HCT116 (cell line): ENCODE measurements around the gene FAM131A. TPM values are rescaled to one million over a fixed set of nuclear protein-coding genes. Genes with fewer than 3 reads are reported as not detected.

Experiments
- ATAC-seq: fragments of 200-7000 bp; cut with Tn5 transposase; 2 replicates; pipeline ENCODE4 v1.9.1; 2020; ENCODE audit warnings: mild to moderate bottlenecking, moderate library complexity
- BruUV-seq: library from RNA; stranded (reverse); fragments of 400-500 nt; replicated peaks from 2 replicates; lab custom pipeline; 2021; lab: Mats Ljungman, UMichigan
- CTCF ChIA-PET: fragments of 300-600 bp; sonication (Branson Sonifier 250); formaldehyde crosslinking; loops from one replicate; lab custom pipeline; 2021; ENCODE audit warnings: antibody characterized with exemption; lab: Charles Lee
- POLR2A ChIA-PET: fragments of 300-600, 350-600 bp; sonication (Branson Sonifier 250); formaldehyde crosslinking; loops from one replicate; lab custom pipeline; 2021; ENCODE audit warnings: antibody characterized with exemption; lab: Charles Lee
- RAD21 ChIA-PET, 2 experiments: fragments of 300-600 bp; sonication (Branson Sonifier 250); formaldehyde crosslinking; loops; one replicate each; lab custom pipeline; 2023; ENCODE audit warnings: low total read pairs in 2 of 2; ENCODE audit not compliant: uncharacterized antibody in 2 of 2, unreplicated experiment in 2 of 2, low non-redundant PET in 1 of 2; lab: Charles Lee
- DNase-seq: peaks from one replicate; pipeline ENCODE4 v3.0.0-alpha.2; 2010; ENCODE audit warnings: low read depth, low spot score
- H2AFZ ChIP-seq: fragments of 200-600 bp; shearing (Covaris generic), sonication (generic); 2 replicates; pipeline ENCODE4 v1.6.1; 2017; ENCODE audit warnings: low read depth, mixed run types, mixed read lengths, antibody characterized with exemption, low read length; ENCODE audit not compliant: poor library complexity, severe bottlenecking
- H3K27ac ChIP-seq: 2 replicates; pipeline ENCODE4 v1.5.1; 2012; ENCODE audit warnings: low read depth, low read length
- H3K27me3 ChIP-seq: fragments of 200-600 bp; sonication (generic); 2 replicates; pipeline ENCODE4 v1.6.1; 2016; ENCODE audit warnings: mixed run types, low read length, mixed read lengths; ENCODE audit not compliant: insufficient read depth
- H3K36me3 ChIP-seq, 2 experiments: fragments of 200-500 bp in 1 of 2; fragments of 200-600 bp in 1 of 2; sonication (Bioruptor generic) in 1 of 2; sonication (generic) in 1 of 2; 2 replicates each; pipeline versions ENCODE4 v1.5.1 to v1.6.1; 2014 to 2016; ENCODE audit warnings: low read length in 2 of 2, inconsistent platforms in 1 of 2, mixed read lengths in 1 of 2, mixed run types in 1 of 2; ENCODE audit not compliant: insufficient read depth in 2 of 2, control insufficient read depth in 1 of 2
- H3K4me1 ChIP-seq, 2 experiments: fragments of 200-600 bp in 1 of 2; sonication (generic) in 1 of 2; 2 replicates each; pipeline versions ENCODE4 v1.5.1 to v1.6.1; 2012 to 2017; ENCODE audit warnings: low read length in 2 of 2, inconsistent platforms in 1 of 2, mild to moderate bottlenecking in 1 of 2, mixed read lengths in 1 of 2, mixed run types in 1 of 2, moderate library complexity in 1 of 2; ENCODE audit not compliant: insufficient read depth in 2 of 2, control insufficient read depth in 1 of 2
- H3K4me2 ChIP-seq: fragments of 200-600 bp; sonication (generic); 2 replicates; pipeline ENCODE4 v1.6.1; 2017; ENCODE audit warnings: mixed run types, low read length, mixed read lengths
- H3K4me3 ChIP-seq, 2 experiments: fragments of 200-600 bp in 1 of 2; sonication (generic) in 1 of 2; replicated peaks in 1 of 2; 2 replicates each; pipeline ENCODE4 v1.5.1; 2011 to 2016; ENCODE audit warnings: low read length in 2 of 2, control low read depth in 1 of 2, low read depth in 1 of 2, mild to moderate bottlenecking in 1 of 2, mixed read lengths in 1 of 2, mixed run types in 1 of 2
- H3K79me2 ChIP-seq: fragments of 200-600 bp; sonication (generic); 2 replicates; pipeline ENCODE4 v1.6.1; 2017; ENCODE audit warnings: mild to moderate bottlenecking, mixed run types, low read length, moderate library complexity, mixed read lengths; ENCODE audit not compliant: insufficient read depth
- H3K9ac ChIP-seq: fragments of 200-600 bp; sonication (generic); 2 replicates; pipeline ENCODE4 v1.6.1; 2016; ENCODE audit warnings: low read length, mixed read lengths
- H3K9me2 ChIP-seq: fragments of 200-600 bp; sonication (generic), shearing (Covaris generic); 2 replicates; pipeline ENCODE4 v1.6.1; 2017; ENCODE audit warnings: mixed run types, mild to moderate bottlenecking, moderate library complexity; ENCODE audit not compliant: insufficient read depth
- H3K9me3 ChIP-seq, 2 experiments: fragments of 200-500 bp in 1 of 2; fragments of 200-600 bp in 1 of 2; sonication (Bioruptor generic) in 1 of 2; sonication (generic) in 1 of 2; 2 replicates each; pipeline ENCODE4 v1.6.1; 2014 to 2017; ENCODE audit warnings: low read length in 2 of 2, mixed read lengths in 2 of 2, inconsistent platforms in 1 of 2, low read depth in 1 of 2, mild to moderate bottlenecking in 1 of 2, mixed run types in 1 of 2, moderate library complexity in 1 of 2; ENCODE audit not compliant: control insufficient read depth in 1 of 2, insufficient read depth in 1 of 2
- H4K20me1 ChIP-seq: fragments of 200-600 bp; sonication (generic), shearing (Covaris generic); 2 replicates; pipeline ENCODE4 v1.6.1; 2017; ENCODE audit warnings: mixed run types, mild to moderate bottlenecking, moderate library complexity; ENCODE audit not compliant: insufficient read depth
- ATF3 ChIP-seq: IDR thresholded peaks from 2 replicates; pipeline ENCODE4 v1.6.1; 2012
- CEBPB ChIP-seq: IDR thresholded peaks from 2 replicates; pipeline ENCODE4 v1.6.1; 2012; ENCODE audit warnings: low read depth
- ELF1 ChIP-seq: IDR thresholded peaks from 2 replicates; pipeline ENCODE4 v1.6.1; 2012; ENCODE audit warnings: low read depth, borderline replicate concordance
- JUND ChIP-seq: IDR thresholded peaks from 2 replicates; pipeline ENCODE4 v1.6.1; 2012
- MAX ChIP-seq: IDR thresholded peaks from 2 replicates; pipeline ENCODE4 v1.6.1; 2012
- POLR2AphosphoS5 ChIP-seq: IDR thresholded peaks from 2 replicates; pipeline ENCODE4 v1.6.1; 2011; ENCODE audit warnings: mild to moderate bottlenecking, low read depth, low read length, moderate library complexity
- RAD21 ChIP-seq: IDR thresholded peaks from 2 replicates; pipeline ENCODE4 v1.6.1; 2012; ENCODE audit warnings: low read depth, mild to moderate bottlenecking
- SIN3A ChIP-seq: IDR thresholded peaks from 2 replicates; pipeline ENCODE4 v1.6.1; 2012; ENCODE audit warnings: low read depth
- SP1 ChIP-seq: IDR thresholded peaks from 2 replicates; pipeline ENCODE4 v1.6.1; 2012; ENCODE audit warnings: low read depth
- TCF7L2 ChIP-seq: IDR thresholded peaks from 2 replicates; pipeline ENCODE4 v1.7.0; 2011; ENCODE audit warnings: borderline replicate concordance, inconsistent platforms; ENCODE audit not compliant: insufficient read depth, insufficient read length; ENCODE audit errors: extremely low read depth
- YY1 ChIP-seq: IDR thresholded peaks from 2 replicates; pipeline ENCODE4 v1.6.1; 2011; ENCODE audit warnings: low read length, low read depth, moderate library complexity, mild to moderate bottlenecking; ENCODE audit not compliant: insufficient replicate concordance; ENCODE audit errors: extremely low read depth
- ZFX ChIP-seq: fragments of 450-650 bp; IDR thresholded peaks from 2 replicates; pipeline ENCODE4 v1.6.1; 2017
- intact Hi-C: fragments of 100-400 bp; cut with micrococcal nuclease; formaldehyde crosslinking; loops from 2 replicates; pipeline ENCODE4 v1.10.0; 2022
- total RNA-seq: library from RNA; stranded (reverse); gene quantifications from one replicate; pipeline ENCODE4 v1.2.1, GENCODE V29; 2021; ENCODE audit not compliant: unreplicated experiment

FAM131A gene
- total RNA-seq, 1 experiment from 2014 or later: 17.8 TPM

- H3K4me2 ChIP-seq: peak overlapping the region; percentile 82
- H3K27ac ChIP-seq: peak overlapping the region; percentile 87
- ChIA-PET POLR2A (interaction anchor here (1.3 to 1.7 kb wide), 2 partner anchors 8 to 26 kb away, joined by 3 to 4 read pairs; no protein-coding TSS in a partner anchor), RAD21 (no interaction called here), CTCF (interaction anchor here (1.0 to 1.4 kb wide), 2 partner anchors 31 to 70 kb away, joined by 4 read pairs; partner anchors contain the start of gene EEF1AKMT4)
- H3K9ac ChIP-seq: peak overlapping the region; percentile 59
- peaks cover 44 to 55% of the 10 kb centered on the region in 2 experiments for H3K4me1 ChIP-seq
- no peaks in the 10 kb centered on the region for H3K27me3 ChIP-seq
- ATAC-seq (peak; percentile 89), DNase-seq (peak; percentile 83)
- peak overlapping the region; percentile 20 to 37; a peak in 3 of 4 replicates for H3K4me3 ChIP-seq
- TF ChIP-seq SIN3A: no peak
- no peak for TF ChIP-seq MAX
- peak; percentile 47; the same call in 1 of the 2 replicates for TF ChIP-seq POLR2AphosphoS5
- TF ChIP-seq ZFX: no peak
- no peak for TF ChIP-seq TCF7L2
- no peak for TF ChIP-seq ATF3
- no peak for TF ChIP-seq CEBPB
- TF ChIP-seq ELF1: no peak
- TF ChIP-seq RAD21: no peak
- peak; percentile 3 for TF ChIP-seq YY1
- intact Hi-C loops: no loop called here
- no peak overlapping the region for H2AFZ ChIP-seq
- peaks cover 45 to 74% of the 10 kb centered on the region in 2 experiments for H3K36me3 ChIP-seq
- no peaks in the 10 kb centered on the region for H3K9me3 ChIP-seq
- H3K9me2 ChIP-seq: no peaks in the 10 kb centered on the region
- H3K79me2 ChIP-seq: peaks cover 99% of the 10 kb centered on the region
- peaks cover 33% of the 10 kb centered on the region; the same call in 1 of the 2 replicates for H4K20me1 ChIP-seq
- BruUV-seq: no TSS peak
Measured at GRCh38 chr3:184320104-184320445, 17.3 kb upstream of the FAM131A start.

GRCh38 chr3:184321666-184322065 is 15.7 kb upstream of the FAM131A start:
- Histone ChIP-seq H3K4me2 (no peak overlapping the region), H3K27ac (peak overlapping the region; percentile 22; the same call in 1 of the 2 replicates), H3K9ac (no peak overlapping the region), H3K4me3 (no peak overlapping the region), H3K36me3 (peaks cover 61 to 79% of the 10 kb centered on the region in 2 experiments), H2AFZ (no peak overlapping the region), H3K27me3 (no peaks in the 10 kb centered on the region), H3K9me2 (no peaks in the 10 kb centered on the region), H3K9me3 (no peaks in the 10 kb centered on the region), H3K4me1 (peaks cover 36 to 42% of the 10 kb centered on the region in 2 experiments), H3K79me2 (peaks cover 99% of the 10 kb centered on the region), H4K20me1 (peaks cover 33% of the 10 kb centered on the region; the same call in 1 of the 2 replicates)
- BruUV-seq: no TSS peak
- no peak for TF ChIP-seq JUND
- TF ChIP-seq MAX: no peak
- no peak for TF ChIP-seq SP1
- ATAC-seq (no peak), DNase-seq (no peak)
- RAD21 ChIA-PET: no interaction called here
- CTCF ChIA-PET: no interaction called here
- POLR2A ChIA-PET: no interaction called here
- intact Hi-C loops: no loop called here
